Sigmoid colon (tissue), 7 donors: ENCODE results near the gene STOML1. TPM values are rescaled to one million over a fixed set of nuclear protein-coding genes. Genes with fewer than 3 reads are reported as not detected.

Experiments
- DNase-seq: peaks from one replicate; pipeline ENCODE4 v3.0.0-alpha.2; 2019
- H3K27ac ChIP-seq, 4 donors: fragments of 200-600 bp; sonication (generic); one replicate each; pipeline ENCODE4 v1.5.1; 2016 to 2019; ENCODE audit warnings: mild to moderate bottlenecking in 1 of 4
- H3K27me3 ChIP-seq, 3 donors: fragments of 200-600 bp; sonication (generic); one replicate each; pipeline ENCODE4 v1.5.1; 2019; ENCODE audit warnings: mild to moderate bottlenecking in 1 of 3
- H3K36me3 ChIP-seq, 4 donors: fragments of 200-600 bp; sonication (generic); one replicate each; pipeline ENCODE4 v1.5.1; 2016 to 2019
- H3K4me1 ChIP-seq, 4 donors: fragments of 200-600 bp; sonication (generic); one replicate each; pipeline ENCODE4 v1.5.1; 2017 to 2019
- H3K4me3 ChIP-seq, 4 donors: fragments of 200-600 bp; sonication (generic); one replicate each; pipeline ENCODE4 v1.5.1; 2017 to 2019; ENCODE audit warnings: mild to moderate bottlenecking in 2 of 4, moderate library complexity in 1 of 4
- H3K9me3 ChIP-seq, 4 donors: fragments of 200-600 bp in 3 of 4; sonication (generic) in 3 of 4; one replicate each; pipeline versions ENCODE4 v1.5.1 to v1.6.1; 2013 to 2019
- CTCF ChIP-seq, 4 experiments: fragments of 450-650 bp in 3 of 4; fragments of 200-600 bp in 1 of 4; IDR thresholded peaks; one replicate each; pipeline ENCODE4 v1.5.1; 2016 to 2019; ENCODE audit warnings: antibody characterized with exemption in 4 of 4, mild to moderate bottlenecking in 3 of 4, moderate library complexity in 2 of 4
- EP300 ChIP-seq, 4 donors: sonication (generic); formaldehyde crosslinking; IDR thresholded peaks; one replicate each; pipeline ENCODE4 v1.6.1; 2017; ENCODE audit warnings: antibody characterized with exemption in 4 of 4
- POLR2A ChIP-seq, 2 donors: fragments of 450-650 bp; IDR thresholded peaks; one replicate each; pipeline ENCODE4 v1.6.1; 2016; ENCODE audit warnings: antibody characterized with exemption in 2 of 2, mild to moderate bottlenecking in 2 of 2, moderate library complexity in 2 of 2
- POLR2AphosphoS5 ChIP-seq, 4 donors: sonication (generic); formaldehyde crosslinking; IDR thresholded peaks; one replicate each; pipeline ENCODE4 v1.6.1; 2017; ENCODE audit warnings: antibody characterized with exemption in 4 of 4
- WGBS, 2 donors: extraction: QIAGEN DNeasy Blood & Tissue Kit; methylation state at CpG; one replicate each; pipeline ENCODE4 v1.1.7; 2013; 5-methylcytosine and 5-hydroxymethylcytosine counted together
- intact Hi-C: fragments of 100-400 bp; cut with DNase I; formaldehyde crosslinking; loops from one replicate; pipeline ENCODE4 v1.15.1; 2023
- polyA plus RNA-seq, 3 donors: library from polyadenylated mRNA; stranded (reverse); fragments of 200-250 nt; gene quantifications; one replicate each; pipeline ENCODE4 v1.2.3, GENCODE V29; 2013
- total RNA-seq, 4 donors: library from RNA; depleted of rRNA; stranded (reverse); fragments of >200 nt; gene quantifications; one replicate each; pipeline ENCODE4 v1.1.0, GENCODE V29; 2016
- donor health status: healthy with polysubstance abuse.
- donor health status: Bipolar disorder and iron deficiency.
- donor health status: healthy.

The STOML1 gene
- total and polyA plus RNA-seq, 7 donors = 3.5 to 18.5 (median 13.2) TPM

GRCh38 chr15:73986776-73987056, 5.4 kb downstream of the STOML1 start:
- H3K36me3 ChIP-seq = peaks cover 0 to 26% (median 0%) of the 10 kb centered on the region in 4 donors
- intact Hi-C loops = no loop called here
- 95 to 98% methylated on average over 1 of the region's 1 CpG for WGBS, 2 donors
- H3K4me3 ChIP-seq = no peak overlapping the region
- H3K4me1 ChIP-seq = peaks cover 0 to 88% (median 81%) of the 10 kb centered on the region in 4 donors
- TF ChIP-seq POLR2AphosphoS5 (IDR thresholded peaks at IDR 0.05) = no peak
- no peak for TF ChIP-seq EP300 (IDR thresholded peaks at IDR 0.05)
- TF ChIP-seq POLR2A (IDR thresholded peaks at IDR 0.05) = no peak
- TF ChIP-seq CTCF (IDR thresholded peaks at IDR 0.05) = no peak
- DNase-seq = no peak
- peak overlapping the region in 3 of 4 donors; percentile 84 to 95 (median 89) for H3K27ac ChIP-seq
- H3K9me3 ChIP-seq = no peaks in the 10 kb centered on the region
- no peaks in the 10 kb centered on the region for H3K27me3 ChIP-seq

GRCh38 chr15:73986055-73986775, 5.9 kb downstream of the STOML1 start:
- no peak for DNase-seq
- H3K4me3 ChIP-seq = no peak overlapping the region
- peaks cover 0 to 26% (median 0%) of the 10 kb centered on the region in 4 donors for H3K36me3 ChIP-seq
- peak overlapping the region in 2 of 4 donors; percentile 84 to 95 for H3K27ac ChIP-seq
- TF ChIP-seq CTCF (IDR thresholded peaks at IDR 0.05) (no peak), POLR2AphosphoS5 (IDR thresholded peaks at IDR 0.05) (no peak), POLR2A (IDR thresholded peaks at IDR 0.05) (no peak), EP300 (IDR thresholded peaks at IDR 0.05) (no peak)
- intact Hi-C loops = no loop called here
- no peaks in the 10 kb centered on the region for H3K27me3 ChIP-seq
- peaks cover 0 to 88% (median 80%) of the 10 kb centered on the region in 4 donors for H3K4me1 ChIP-seq
- no peaks in the 10 kb centered on the region for H3K9me3 ChIP-seq
- WGBS, 2 donors = 58 to 67% methylated on average over 7 of the region's 7 CpGs

GRCh38 chr15:73985101-73985873, 6.8 kb downstream of the STOML1 start:
- Histone ChIP-seq H3K27ac (peak overlapping the region; percentile 84 to 94 (median 87)), H3K9me3 (no peaks in the 10 kb centered on the region), H3K4me1 (peaks cover 0 to 79% (median 72%) of the 10 kb centered on the region in 4 donors), H3K27me3 (no peaks in the 10 kb centered on the region), H3K36me3 (peaks cover 0 to 26% (median 0%) of the 10 kb centered on the region in 4 donors), H3K4me3 (no peak overlapping the region)
- TF ChIP-seq CTCF (IDR thresholded peaks at IDR 0.05) = no peak
- no peak for TF ChIP-seq EP300 (IDR thresholded peaks at IDR 0.05)
- no peak for TF ChIP-seq POLR2A (IDR thresholded peaks at IDR 0.05)
- TF ChIP-seq POLR2AphosphoS5 (IDR thresholded peaks at IDR 0.05) = no peak
- 66 to 69% methylated on average over 13 of the region's 13 CpGs for WGBS, 2 donors
- intact Hi-C loops = no loop called here
- peak; percentile 62 for DNase-seq

GRCh38 chr15:73984208-73984979, 7.7 kb downstream of the STOML1 start:
- Histone ChIP-seq H3K4me1 (peaks cover 0 to 71% (median 63%) of the 10 kb centered on the region in 4 donors), H3K27ac (peak overlapping the region; percentile 84 to 94 (median 87)), H3K27me3 (no peaks in the 10 kb centered on the region), H3K36me3 (peaks cover 0 to 26% (median 0%) of the 10 kb centered on the region in 4 donors), H3K4me3 (no peak overlapping the region), H3K9me3 (no peaks in the 10 kb centered on the region)
- WGBS, 2 donors = 78 to 85% methylated on average over 13 of the region's 13 CpGs
- TF ChIP-seq POLR2A (IDR thresholded peaks at IDR 0.05) (no peak), CTCF (IDR thresholded peaks at IDR 0.05) (no peak), EP300 (IDR thresholded peaks at IDR 0.05) (no peak), POLR2AphosphoS5 (IDR thresholded peaks at IDR 0.05) (peak in 2 of 4 donors; percentile 45 to 51)
- DNase-seq = peak; percentile 66
- intact Hi-C loops = no loop called here
